Peyer's patch (tissue), 4 donors: ENCODE results near the gene KDM2A.
"Not testable (repeated sequence)": the region's sequence is repeated elsewhere in the genome, so short reads cannot be mapped to it uniquely, and the experiment has no call there.

Experiments used
- CTCF ChIP-seq, 6 experiments: fragments of 450-650 bp in 4 of 6; fragments of 200-600 bp in 2 of 6; sonication (generic) in 1 of 6; IDR thresholded peaks; one replicate each; pipeline ENCODE4 v1.5.1; 2017 to 2019; ENCODE audit warnings: antibody characterized with exemption in 6 of 6, mild to moderate bottlenecking in 3 of 6, moderate library complexity in 1 of 6
- POLR2A ChIP-seq, 2 donors: fragments of 450-650 bp; IDR thresholded peaks; one replicate each; pipeline ENCODE4 v1.5.1; 2017; ENCODE audit warnings: antibody characterized with exemption in 2 of 2, mild to moderate bottlenecking in 2 of 2, moderate library complexity in 2 of 2

- TF ChIP-seq CTCF, POLR2A (IDR thresholded peaks at IDR 0.05): not testable (repeated sequence)
Measured at GRCh38 chr11:67209222-67209621, 90.2 kb downstream of the KDM2A start.
